Activated T-cell treated with anti-CD3 and anti-CD28 coated beads, Interleukin-2, amount 50 U/mL, for 4 hours (primary cell): ENCODE data around the gene PDE8B. TPM values are rescaled to one million over a fixed set of nuclear protein-coding genes. Genes with fewer than 3 reads are reported as not detected.

Experiments
- ATAC-seq, 2 donors: fragments of 200-7000 bp; cut with Tn5 transposase; one replicate each; pipeline ENCODE4 v1.10.0; 2021
- DNase-seq: peaks from one replicate; pipeline ENCODE4 v3.0.0-alpha.2; 2020
- H3K27me3 Mint-ChIP-seq: one replicate; pipeline ENCODE4 v1.8.0; 2021; ENCODE audit warnings: low read depth, mixed read lengths
- H3K36me3 Mint-ChIP-seq: one replicate; pipeline ENCODE4 v1.8.0; 2022; ENCODE audit warnings: mixed read lengths; ENCODE audit not compliant: insufficient read depth
- H3K4me1 Mint-ChIP-seq: one replicate; pipeline ENCODE4 v1.8.0; 2021; ENCODE audit warnings: low read depth, mixed read lengths
- H3K4me3 Mint-ChIP-seq: one replicate; pipeline ENCODE4 v1.8.0; 2021; ENCODE audit warnings: mild to moderate bottlenecking, moderate library complexity, mixed read lengths
- H3K9me3 Mint-ChIP-seq: one replicate; pipeline ENCODE4 v1.8.0; 2021; ENCODE audit warnings: mixed read lengths
- total RNA-seq, 3 donors: library from RNA; stranded (reverse); gene quantifications; one replicate each; pipeline ENCODE4 v1.2.1, GENCODE V29; 2021

PDE8B gene
- total RNA-seq, 3 donors from 2014 or later = not detected

DNA sequence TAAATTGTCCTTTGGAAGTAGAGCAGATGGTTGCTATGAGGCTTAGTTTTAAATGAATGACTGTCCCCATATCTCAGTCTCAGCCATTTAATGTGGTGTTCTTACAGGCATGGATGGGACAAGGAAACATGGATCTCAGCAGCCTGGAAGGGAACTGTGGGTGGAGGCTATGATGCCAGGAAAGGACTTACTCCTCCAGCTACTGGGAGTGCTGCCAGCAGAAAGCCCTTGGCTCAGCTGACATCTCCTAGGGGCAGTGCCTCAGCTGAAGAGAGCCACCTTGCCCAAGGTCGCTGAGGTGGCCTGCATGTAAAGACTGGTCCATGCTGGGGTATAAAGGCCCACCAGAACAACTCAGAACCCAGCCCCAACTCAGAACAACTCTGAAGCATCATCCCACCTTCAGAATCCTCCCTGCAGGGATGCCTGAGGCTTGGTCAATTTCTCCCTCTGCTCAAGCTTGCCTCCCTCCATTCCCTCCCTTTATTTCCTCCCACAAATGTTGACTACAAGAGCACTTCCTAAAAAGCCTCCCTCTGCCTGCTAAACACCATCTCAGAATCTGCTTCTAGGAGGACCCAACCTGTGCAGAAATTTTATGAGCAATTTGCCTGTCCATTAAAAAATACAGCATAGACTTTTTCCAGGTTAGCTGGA is 1.8 kb upstream of the PDE8B start:
- Mint-ChIP-seq H3K4me3 (peak overlapping the region; percentile 80), H3K36me3 (no peaks in the 10 kb centered on the region), H3K4me1 (peaks cover 12% of the 10 kb centered on the region), H3K9me3 (no peaks in the 10 kb centered on the region), H3K27me3 (peaks cover 43% of the 10 kb centered on the region)
- ATAC-seq (no peak), DNase-seq (no peak)

DNA sequence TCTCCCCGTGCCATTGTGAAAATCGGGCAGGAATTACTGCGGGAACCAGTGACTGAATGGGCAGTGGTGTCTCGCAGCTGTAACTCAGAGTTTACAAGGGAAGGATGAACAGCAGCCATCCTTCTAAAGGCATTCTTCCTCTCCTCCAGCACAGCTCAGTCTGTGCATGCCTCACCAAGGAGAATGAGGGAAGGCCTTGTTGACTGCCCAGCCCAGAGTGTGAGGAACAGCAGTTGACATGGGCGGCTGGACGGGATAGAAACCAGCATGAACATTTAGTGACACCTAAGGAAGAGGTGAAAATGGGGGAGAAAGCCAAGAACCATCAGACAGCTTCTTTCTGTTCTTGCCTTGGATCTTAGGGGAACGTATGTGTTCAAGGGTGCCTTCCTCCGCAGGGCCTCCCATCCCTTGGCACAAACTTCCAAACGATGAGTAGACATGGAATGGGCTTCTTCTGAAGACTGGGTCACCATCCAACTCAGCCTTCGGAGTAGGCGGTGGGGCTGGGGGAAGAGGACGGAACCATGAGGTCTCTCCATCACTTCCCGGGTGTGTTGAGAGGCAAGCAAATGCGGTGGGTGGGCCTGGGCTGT is 887 bp upstream of the PDE8B start:
- H3K27me3 Mint-ChIP-seq = peaks cover 52% of the 10 kb centered on the region
- no peaks in the 10 kb centered on the region for H3K36me3 Mint-ChIP-seq
- no peaks in the 10 kb centered on the region for H3K9me3 Mint-ChIP-seq
- peak overlapping the region; percentile 80 for H3K4me3 Mint-ChIP-seq
- ATAC-seq = no peak
- DNase-seq = no peak
- peaks cover 12% of the 10 kb centered on the region for H3K4me1 Mint-ChIP-seq

DNA sequence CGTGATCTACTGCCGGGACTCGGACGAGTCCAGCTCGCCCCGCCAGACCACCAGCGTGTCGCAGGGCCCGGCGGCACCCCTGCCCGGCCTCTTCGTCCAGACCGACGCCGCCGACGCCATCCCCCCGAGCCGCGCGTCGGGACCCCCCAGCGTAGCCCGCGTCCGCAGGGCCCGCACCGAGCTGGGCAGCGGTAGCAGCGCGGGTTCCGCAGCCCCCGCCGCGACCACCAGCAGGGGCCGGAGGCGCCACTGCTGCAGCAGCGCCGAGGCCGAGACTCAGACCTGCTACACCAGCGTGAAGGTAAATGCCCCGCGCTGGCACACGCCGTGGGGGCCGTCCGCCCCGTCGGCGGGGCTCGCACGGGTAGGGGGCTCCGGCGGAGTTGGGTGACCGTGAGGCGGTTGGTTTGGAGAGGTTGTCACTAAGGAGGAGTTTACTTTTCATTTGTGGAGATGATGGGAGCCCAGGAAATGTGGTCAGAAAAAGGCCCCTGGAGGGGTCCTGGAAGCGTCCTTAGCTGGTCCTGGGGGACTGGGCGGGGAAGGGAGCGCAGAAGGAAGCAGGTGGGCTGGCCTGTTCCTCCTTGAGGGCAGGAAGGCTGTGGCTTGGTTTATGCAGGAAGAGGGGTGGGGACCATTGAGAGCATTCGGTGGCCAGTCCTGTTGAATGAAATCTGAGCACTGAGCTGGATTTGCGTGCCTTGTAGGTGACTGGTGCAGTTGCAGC is 647 bp downstream of the PDE8B start:
- H3K4me1 Mint-ChIP-seq = peaks cover 12% of the 10 kb centered on the region
- peak overlapping the region; percentile 67 for H3K4me3 Mint-ChIP-seq
- H3K9me3 Mint-ChIP-seq = no peaks in the 10 kb centered on the region
- DNase-seq = no peak
- peaks cover 2% of the 10 kb centered on the region for H3K36me3 Mint-ChIP-seq
- peaks cover 64% of the 10 kb centered on the region for H3K27me3 Mint-ChIP-seq
- ATAC-seq = peak; percentile 18 to 32

DNA sequence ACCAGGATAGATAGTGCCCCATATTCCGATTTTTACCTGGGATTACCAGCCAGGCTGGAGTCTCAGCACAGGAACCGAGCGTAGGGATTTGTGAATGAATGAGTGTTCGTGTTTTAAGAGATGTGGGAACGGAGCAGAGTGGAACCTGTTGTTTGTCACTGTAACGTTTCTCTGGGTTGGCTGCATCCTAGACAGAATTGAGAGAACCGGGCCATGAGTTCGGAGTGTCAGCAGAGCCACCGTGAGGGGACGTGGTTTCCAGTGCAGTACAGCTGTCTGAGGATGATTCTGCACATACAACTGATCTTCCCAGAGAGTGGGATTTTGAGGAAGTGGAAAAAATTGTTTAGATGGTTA is 1.2 kb downstream of the PDE8B start:
- Mint-ChIP-seq H3K9me3 (no peaks in the 10 kb centered on the region), H3K4me1 (peaks cover 12% of the 10 kb centered on the region), H3K27me3 (peaks cover 64% of the 10 kb centered on the region), H3K36me3 (peaks cover 2% of the 10 kb centered on the region), H3K4me3 (peak overlapping the region; percentile 67)
- ATAC-seq (no peak), DNase-seq (no peak)

DNA sequence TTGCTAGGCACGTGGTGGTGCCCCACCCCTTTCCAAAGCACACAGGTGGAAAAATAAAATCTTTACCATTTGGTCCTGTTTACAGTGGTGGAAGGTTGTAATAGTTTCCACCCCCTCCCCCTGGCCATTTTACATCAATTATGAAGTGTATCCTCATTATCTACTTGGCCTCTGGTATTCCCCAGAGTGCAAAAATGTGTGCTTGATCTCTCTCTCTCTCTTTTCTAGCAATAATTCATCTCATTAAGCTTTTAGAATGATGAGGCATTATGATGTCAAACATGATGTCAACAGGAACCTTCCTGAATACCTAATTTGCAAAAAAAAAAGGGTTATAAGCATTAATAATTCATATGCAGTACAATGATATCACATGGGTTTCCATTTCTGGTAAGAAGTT is 3.1 kb downstream of the PDE8B start:
- H3K9me3 Mint-ChIP-seq = no peaks in the 10 kb centered on the region
- H3K4me3 Mint-ChIP-seq = no peak overlapping the region
- peaks cover 69% of the 10 kb centered on the region for H3K27me3 Mint-ChIP-seq

DNA sequence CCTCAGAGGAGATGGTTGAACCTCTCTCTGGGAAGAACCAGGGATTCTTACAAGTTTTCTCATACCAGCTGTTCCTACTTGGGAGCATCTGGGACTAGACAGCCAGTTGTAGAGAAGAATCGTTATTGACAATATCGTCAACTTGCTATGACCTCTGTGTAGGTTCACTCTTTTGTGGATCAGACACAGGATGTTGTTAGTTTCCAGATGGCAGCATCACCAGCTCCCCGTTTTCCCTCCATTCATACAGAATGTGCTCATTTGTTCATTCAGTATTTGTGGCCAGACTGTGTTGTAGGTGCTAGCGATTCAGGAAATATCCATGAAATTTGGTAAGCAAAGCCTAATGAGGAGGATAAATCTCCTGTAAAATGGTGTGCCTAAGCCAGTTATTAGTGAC is 3.7 kb downstream of the PDE8B start:
- Mint-ChIP-seq H3K4me3 (no peak overlapping the region), H3K36me3 (peaks cover 2% of the 10 kb centered on the region), H3K27me3 (peaks cover 64% of the 10 kb centered on the region), H3K9me3 (no peaks in the 10 kb centered on the region), H3K4me1 (peaks cover 12% of the 10 kb centered on the region)
- ATAC-seq = no peak
- DNase-seq = no peak

More for the DNA sequence above, 3.1 kb downstream of the PDE8B start:
- no peak for DNase-seq
- Mint-ChIP-seq H3K36me3 (peaks cover 2% of the 10 kb centered on the region), H3K4me1 (peaks cover 12% of the 10 kb centered on the region)
- no peak for ATAC-seq

DNA sequence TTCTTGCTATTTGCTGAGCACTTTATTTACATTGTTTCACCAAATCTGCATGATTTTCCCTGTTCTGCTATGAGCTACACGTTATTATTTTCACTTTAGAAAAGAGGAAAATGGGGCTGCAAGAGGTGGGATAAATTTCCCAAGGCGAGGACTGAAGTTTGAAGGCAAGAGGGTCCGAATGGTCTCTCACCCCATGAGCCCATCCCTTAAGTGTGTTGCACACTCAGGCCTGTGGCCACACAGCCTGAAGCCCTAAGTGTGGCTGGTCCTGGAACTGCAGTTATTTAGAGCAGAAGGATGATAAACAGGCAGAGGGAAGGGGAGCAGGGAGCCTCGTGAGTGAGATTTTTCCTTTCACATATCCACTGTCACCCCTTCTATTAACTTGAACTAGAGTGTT is 7.8 kb downstream of the PDE8B start:
- ATAC-seq (no peak), DNase-seq (no peak)
- Mint-ChIP-seq H3K27me3 (peaks cover 43% of the 10 kb centered on the region), H3K9me3 (no peaks in the 10 kb centered on the region), H3K4me1 (no peaks in the 10 kb centered on the region), H3K36me3 (peaks cover 2% of the 10 kb centered on the region), H3K4me3 (no peak overlapping the region)

DNA sequence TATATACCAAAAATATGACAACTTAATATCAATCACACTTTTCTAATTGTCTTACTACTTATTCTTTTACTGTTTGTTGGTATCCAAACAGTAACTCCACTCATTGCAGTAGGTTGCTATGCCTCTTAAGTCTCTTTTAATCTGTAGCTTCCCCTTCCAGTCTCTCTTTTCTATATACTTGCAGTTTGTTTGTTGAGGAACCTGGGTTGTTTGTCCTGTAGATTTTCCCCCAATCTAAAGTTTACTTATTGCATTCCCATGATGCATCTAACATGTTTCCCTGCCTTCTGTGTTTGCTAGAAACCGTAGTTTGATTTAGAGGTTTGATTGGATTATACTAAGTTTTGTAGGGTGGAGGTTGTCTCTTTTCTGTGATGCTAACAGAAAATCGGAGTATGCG is 10.6 kb downstream of the PDE8B start:
- H3K9me3 Mint-ChIP-seq = no peaks in the 10 kb centered on the region
- peaks cover 26% of the 10 kb centered on the region for H3K27me3 Mint-ChIP-seq
- ATAC-seq = no peak
- no peaks in the 10 kb centered on the region for H3K4me1 Mint-ChIP-seq
- DNase-seq = no peak
- no peak overlapping the region for H3K4me3 Mint-ChIP-seq
- H3K36me3 Mint-ChIP-seq = no peaks in the 10 kb centered on the region

DNA sequence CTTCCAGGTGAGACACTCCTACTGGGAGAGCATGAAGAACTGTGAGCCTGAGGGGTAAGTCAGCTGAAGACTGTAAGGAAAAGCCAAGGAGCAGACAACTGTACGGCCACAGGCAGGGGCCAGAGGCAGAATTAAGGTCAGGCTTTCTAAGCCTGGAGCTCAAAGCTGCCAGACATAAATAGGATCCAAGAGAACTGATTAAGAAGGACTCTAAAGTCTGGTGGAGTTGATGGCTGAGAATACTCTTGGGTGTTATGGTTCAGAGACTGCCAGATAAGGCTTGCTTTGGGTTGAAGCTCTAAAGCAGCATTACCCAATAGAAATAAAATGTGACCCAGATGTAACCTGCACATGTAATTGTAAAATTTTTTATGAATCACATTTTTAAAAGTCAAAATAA is 12.2 kb downstream of the PDE8B start:
- no peak for ATAC-seq
- H3K4me3 Mint-ChIP-seq = no peak overlapping the region
- H3K4me1 Mint-ChIP-seq = no peaks in the 10 kb centered on the region
- H3K9me3 Mint-ChIP-seq = no peaks in the 10 kb centered on the region
- peaks cover 19% of the 10 kb centered on the region for H3K27me3 Mint-ChIP-seq
- no peaks in the 10 kb centered on the region for H3K36me3 Mint-ChIP-seq
- DNase-seq = no peak

DNA sequence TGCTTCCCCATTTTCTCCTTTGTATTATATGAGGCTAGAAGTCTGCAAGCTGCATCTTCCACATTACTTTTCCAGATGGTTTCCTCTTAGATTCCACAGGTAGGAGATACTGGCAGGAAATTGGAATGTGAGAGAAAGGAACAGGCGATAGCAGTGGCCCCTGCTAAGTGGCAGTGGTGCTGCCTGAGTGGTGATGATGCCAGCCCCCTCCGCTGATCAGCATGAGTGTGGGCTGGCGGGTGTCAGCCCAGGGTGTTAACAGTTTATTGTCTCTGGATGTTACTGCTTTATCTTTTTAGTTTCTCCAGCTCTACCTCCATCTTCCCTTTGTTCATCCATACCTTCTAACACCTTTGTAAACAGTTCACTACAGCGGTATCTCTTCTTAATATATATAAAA is 13.2 kb downstream of the PDE8B start:
- ATAC-seq (no peak), DNase-seq (no peak)
- Mint-ChIP-seq H3K4me3 (no peak overlapping the region), H3K9me3 (no peaks in the 10 kb centered on the region), H3K36me3 (no peaks in the 10 kb centered on the region), H3K27me3 (peaks cover 15% of the 10 kb centered on the region), H3K4me1 (no peaks in the 10 kb centered on the region)

DNA sequence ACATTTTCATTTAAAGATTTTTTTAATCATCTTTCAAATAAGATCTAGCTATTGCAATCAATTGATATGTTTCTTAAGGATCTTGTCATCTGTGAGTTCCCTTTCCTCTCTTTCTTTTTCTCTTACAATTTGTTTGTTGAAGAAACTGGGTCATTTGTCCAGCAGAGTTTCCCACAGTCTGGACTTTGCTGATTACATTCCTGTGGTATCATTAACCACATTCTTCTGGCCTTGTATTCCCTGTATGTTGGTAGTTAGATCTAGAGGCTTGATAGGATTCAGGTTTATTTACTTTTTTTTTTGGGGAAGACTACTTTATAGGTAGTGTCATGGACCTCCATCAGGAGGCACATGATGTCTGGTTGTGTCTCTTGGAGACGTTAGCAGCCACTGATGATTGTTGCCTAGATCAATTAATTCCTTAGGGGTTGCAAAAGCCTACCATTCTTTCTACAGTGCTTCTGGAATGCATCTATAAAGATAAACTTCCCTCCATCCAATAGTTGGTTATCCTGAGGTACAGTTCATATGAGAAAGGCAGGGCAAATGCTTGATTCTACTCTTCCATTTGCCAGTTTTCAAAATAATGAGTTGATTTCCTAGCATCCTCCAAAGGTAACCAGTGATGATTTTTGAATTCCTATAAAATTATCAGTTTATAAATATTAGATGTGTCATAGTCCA is 14.3 kb downstream of the PDE8B start:
- peaks cover 2% of the 10 kb centered on the region for H3K9me3 Mint-ChIP-seq
- no peak overlapping the region for H3K4me3 Mint-ChIP-seq
- H3K36me3 Mint-ChIP-seq = no peaks in the 10 kb centered on the region
- ATAC-seq = no peak
- H3K4me1 Mint-ChIP-seq = no peaks in the 10 kb centered on the region
- DNase-seq = no peak
- H3K27me3 Mint-ChIP-seq = peaks cover 15% of the 10 kb centered on the region

DNA sequence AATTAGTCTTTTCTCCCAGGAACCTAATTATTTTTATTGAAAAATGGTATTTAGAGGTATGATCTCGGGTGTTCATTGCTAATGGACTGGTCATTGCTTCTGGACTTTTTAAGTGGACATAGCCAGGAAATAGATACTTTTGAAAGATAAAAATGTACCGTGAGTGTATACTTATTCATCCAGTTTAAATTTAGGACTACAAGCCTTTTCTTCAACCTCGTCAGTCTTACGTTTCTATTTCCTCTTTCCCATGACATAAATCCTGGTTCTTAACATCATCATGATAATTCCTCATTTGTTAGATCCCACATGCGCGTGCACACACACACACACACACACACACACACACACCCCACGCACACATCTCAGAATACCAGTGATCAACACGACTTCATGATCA is 15.1 kb downstream of the PDE8B start:
- H3K4me3 Mint-ChIP-seq = no peak overlapping the region
- H3K9me3 Mint-ChIP-seq = peaks cover 4% of the 10 kb centered on the region
- DNase-seq = no peak
- H3K27me3 Mint-ChIP-seq = peaks cover 11% of the 10 kb centered on the region
- ATAC-seq = no peak
- H3K4me1 Mint-ChIP-seq = no peaks in the 10 kb centered on the region
- no peaks in the 10 kb centered on the region for H3K36me3 Mint-ChIP-seq

DNA sequence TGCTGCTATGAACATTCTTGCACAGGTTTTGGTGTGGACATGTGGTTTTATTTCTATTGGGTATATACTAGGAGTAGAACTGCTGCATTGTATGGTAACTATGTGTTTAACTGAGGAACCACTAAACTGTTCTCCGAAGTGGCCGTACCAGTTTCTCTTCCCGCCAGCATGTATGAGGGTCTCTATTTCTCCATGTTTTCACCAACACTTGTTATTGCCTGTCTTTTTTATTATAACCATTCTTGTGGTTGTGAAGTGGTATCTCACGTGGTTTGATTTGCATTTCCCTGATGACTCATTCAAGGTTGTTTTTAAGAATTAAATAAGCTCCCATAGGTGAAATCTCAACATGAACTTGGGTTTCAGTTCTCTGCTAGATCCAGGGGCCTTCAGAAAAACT is 19.4 kb downstream of the PDE8B start:
- peaks cover 4% of the 10 kb centered on the region for H3K27me3 Mint-ChIP-seq
- peak in 1 of 2 donors; percentile 18 for ATAC-seq

DNA sequence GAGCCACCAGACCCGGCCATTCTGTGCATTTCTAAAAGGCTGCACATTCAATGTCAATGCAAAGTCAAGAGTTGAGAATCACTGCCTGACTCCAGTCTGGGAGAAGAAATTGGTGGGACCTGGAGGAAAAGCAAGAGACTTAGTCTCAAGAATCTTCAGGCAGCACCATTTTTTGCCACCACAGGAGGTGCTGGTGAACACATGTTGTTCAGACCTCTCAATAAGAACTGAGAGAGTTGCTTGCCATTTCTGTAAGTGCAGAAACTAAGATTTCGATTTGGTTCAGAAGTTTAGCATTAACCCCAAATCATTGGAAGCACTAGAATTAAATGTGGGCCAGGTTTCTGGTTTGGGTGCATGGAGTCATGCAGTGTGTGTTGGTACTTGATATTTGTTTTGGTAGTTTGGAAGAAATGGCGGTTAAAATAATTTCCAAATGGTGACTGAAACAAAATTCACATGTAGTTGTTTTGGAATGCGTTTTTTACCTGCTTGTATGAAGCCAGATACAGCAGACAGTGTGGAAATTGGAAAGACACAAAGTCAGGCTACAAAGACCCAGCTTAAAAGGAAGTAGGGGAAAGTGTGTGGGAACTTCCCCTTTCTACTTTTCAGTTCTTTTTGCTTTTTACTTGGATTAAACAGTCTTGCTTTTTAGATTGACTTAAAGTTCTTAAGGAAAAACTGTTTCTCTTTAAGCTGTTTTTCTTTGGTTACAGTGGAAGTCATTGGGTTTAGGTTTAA is 20.4 kb downstream of the PDE8B start:
- Mint-ChIP-seq H3K4me1 (peaks cover 3% of the 10 kb centered on the region), H3K36me3 (no peaks in the 10 kb centered on the region), H3K27me3 (peaks cover 2% of the 10 kb centered on the region), H3K9me3 (peaks cover 4% of the 10 kb centered on the region), H3K4me3 (no peak overlapping the region)
- ATAC-seq (no peak), DNase-seq (no peak)

More for the DNA sequence above, 19.4 kb downstream of the PDE8B start:
- peaks cover 3% of the 10 kb centered on the region for H3K4me1 Mint-ChIP-seq
- no peak overlapping the region for H3K4me3 Mint-ChIP-seq
- peaks cover 4% of the 10 kb centered on the region for H3K9me3 Mint-ChIP-seq
- no peak for DNase-seq
- H3K36me3 Mint-ChIP-seq = no peaks in the 10 kb centered on the region
